Adrenal gland (tissue), 12 donors: ENCODE measurements around the gene EWSR1. TPM values are rescaled to one million over a fixed set of nuclear protein-coding genes. Genes with fewer than 3 reads are reported as not detected.
A peak's percentile ranks its signal among the peaks of the same experiment; 100 is the strongest.

Experiments
- DNase-seq, 7 donors: peaks; one replicate each; pipeline ENCODE4 v3.0.0-alpha.2; 2019 to 2020
- H3K27ac ChIP-seq, 5 donors: fragments of 200-600 bp; sonication (generic) in 4 of 5; 1 replicate in 3 of 5; 2 replicates in 2 of 5; pipeline versions ENCODE4 v1.5.1 to v1.8.0; 2016 to 2020; ENCODE audit warnings: mild to moderate bottlenecking in 1 of 5
- H3K27me3 ChIP-seq: fragments of 200-600 bp; 2 replicates; pipeline ENCODE4 v1.8.0; 2021
- H3K36me3 ChIP-seq, 2 donors: fragments of 200-600 bp; replicated peaks in 1 of 2; 1 replicate in 1 of 2; 2 replicates in 1 of 2; pipeline versions ENCODE4 v1.5.1 to v1.8.0; 2018 to 2022
- H3K4me1 ChIP-seq, 2 donors: fragments of 200-600 bp; replicated peaks in 1 of 2; 1 replicate in 1 of 2; 2 replicates in 1 of 2; pipeline versions ENCODE4 v1.5.1 to v1.8.0; 2018 to 2021
- H3K4me3 ChIP-seq, 4 donors: fragments of 200-600 bp; sonication (generic) in 3 of 4; one replicate each; pipeline ENCODE4 v1.5.1; 2016 to 2018
- H3K9me3 ChIP-seq, 3 donors: fragments of 200-600 bp; sonication (generic) in 1 of 3; replicated peaks in 1 of 3; 1 replicate in 2 of 3; 2 replicates in 1 of 3; pipeline versions ENCODE4 v1.5.1 to v1.8.0; 2016 to 2021
- CTCF ChIP-seq, 6 experiments: fragments of 450-650 bp in 4 of 6; fragments of 200-600 bp in 2 of 6; sonication (generic) in 1 of 6; IDR thresholded peaks; 1 replicate in 5 of 6; 2 replicates in 1 of 6; pipeline versions ENCODE4 v1.5.1 to v1.8.0; 2016 to 2021; ENCODE audit warnings: antibody characterized with exemption in 6 of 6, mild to moderate bottlenecking in 2 of 6, moderate library complexity in 1 of 6
- POLR2A ChIP-seq, 2 donors: fragments of 450-650 bp; IDR thresholded peaks; one replicate each; pipeline ENCODE4 v1.6.1; 2017; ENCODE audit warnings: antibody characterized with exemption in 2 of 2, mild to moderate bottlenecking in 2 of 2, moderate library complexity in 1 of 2
- WGBS, 4 donors: extraction: QIAGEN DNeasy Blood & Tissue Kit in 2 of 4; methylation state at CpG; one replicate each; pipeline versions ENCODE4 v1.1.5 to v1.1.7; 2013 to 2017; 5-methylcytosine and 5-hydroxymethylcytosine counted together
- intact Hi-C, 2 donors: fragments of 100-400 bp; cut with DNase I; formaldehyde crosslinking; loops; one replicate each; pipeline versions ENCODE4 v1.14.1 to v1.15.0; 2022 to 2023
- polyA plus RNA-seq, 3 donors: library from polyadenylated mRNA; stranded (reverse); fragments of 200-250 nt in 2 of 3; fragments of 350-450 nt in 1 of 3; fragmentation: Illumina TruSeq in 1 of 3; extraction: RNeasy Lipid Tissue Mini Kit (QIAGEN cat#74804) in 1 of 3; gene quantifications; one replicate each; pipeline ENCODE4 v1.2.3, GENCODE V29; 2013 to 2014
- total RNA-seq, 9 donors: library from RNA; depleted of rRNA in 4 of 9; stranded (reverse); fragments of >200 nt in 4 of 9; fragments of 120-200 nt in 1 of 9; fragmentation: NEBNext Ultra II Directional in 1 of 9; extraction: Animal tissue kit (Norgen Biotek cat#: 25700) in 1 of 9; gene quantifications; one replicate each; pipeline versions ENCODE4 v1.1.0 to v1.2.4, GENCODE V29; 2013 to 2023
- donor health status: healthy with polysubstance abuse.
- donor health status: Bipolar disorder and iron deficiency.
- donor health status: DM: yes; HTN: yes; CAD: no.
- donor health status: DM: no; HTN: no; CAD: no.
- donor health status: DM: no; HTN: no; CAD: no.
- donor health status: DM: yes; HTN: yes; CAD: no.

EWSR1 gene
- total and polyA plus RNA-seq, 12 donors, result 152 to 351 (median 216) TPM

GRCh38 chr22:29269230-29269604 is 1.1 kb downstream of the EWSR1 start:
- TF ChIP-seq CTCF (IDR thresholded peaks at IDR 0.05) (no peak), POLR2A (IDR thresholded peaks at IDR 0.05) (no peak)
- Histone ChIP-seq H3K9me3 (no peaks in the 10 kb centered on the region), H3K27ac (peak overlapping the region; percentile 99 to 100 (median 100)), H3K36me3 (peaks cover 0 to 44% of the 10 kb centered on the region in 2 donors), H3K4me3 (peak overlapping the region; percentile 72 to 99 (median 90)), H3K27me3 (no peaks in the 10 kb centered on the region), H3K4me1 (peaks cover 60 to 62% of the 10 kb centered on the region in 2 donors)
- intact Hi-C loops, result no loop called here
- DNase-seq, result peak in 1 of 7 donors; percentile 61
- whole genome bisulfite sequencing, 4 donors, result 0 to 2% (median 0%) methylated on average over 14 of the region's 14 CpGs

GRCh38 chr22:29269731-29270474 is 1.8 kb downstream of the EWSR1 start:
- peak overlapping the region in 3 of 4 donors; percentile 72 to 99 (median 94) for H3K4me3 ChIP-seq
- intact Hi-C loops, result no loop called here
- WGBS, 4 donors, result 5 to 9% (median 7%) methylated on average over 13 of the region's 13 CpGs
- peaks cover 0 to 44% of the 10 kb centered on the region in 2 donors for H3K36me3 ChIP-seq
- no peaks in the 10 kb centered on the region for H3K27me3 ChIP-seq
- TF ChIP-seq POLR2A (IDR thresholded peaks at IDR 0.05) (no peak), CTCF (IDR thresholded peaks at IDR 0.05) (no peak)
- peaks cover 64 to 69% of the 10 kb centered on the region in 2 donors for H3K4me1 ChIP-seq
- no peaks in the 10 kb centered on the region for H3K9me3 ChIP-seq
- H3K27ac ChIP-seq, result peak overlapping the region; percentile 47 to 100 (median 100)
- DNase-seq, result peak in 1 of 7 donors; percentile 54

GRCh38 chr22:29270475-29271271 is 2.6 kb downstream of the EWSR1 start:
- Histone ChIP-seq H3K27ac (peak overlapping the region; percentile 47 to 100 (median 100)), H3K4me1 (peaks cover 69 to 74% of the 10 kb centered on the region in 2 donors), H3K9me3 (no peaks in the 10 kb centered on the region), H3K4me3 (peak overlapping the region in 2 of 4 donors; percentile 94 to 99), H3K36me3 (peaks cover 0 to 43% of the 10 kb centered on the region in 2 donors), H3K27me3 (no peaks in the 10 kb centered on the region)
- DNase-seq, result peak in 3 of 7 donors; percentile 31 to 53 (median 50)
- WGBS, 4 donors, result 4 to 11% (median 9%) methylated on average over 9 of the region's 9 CpGs
- TF ChIP-seq CTCF (IDR thresholded peaks at IDR 0.05) (no peak), POLR2A (IDR thresholded peaks at IDR 0.05) (peak in 1 of 2 donors; percentile 63)
- intact Hi-C loops, result no loop called here

GRCh38 chr22:29272624-29273023 is 4.6 kb downstream of the EWSR1 start:
- peaks cover 68 to 74% of the 10 kb centered on the region in 2 donors for H3K4me1 ChIP-seq
- WGBS, 4 donors, result 65 to 92% (median 83%) methylated on average over 2 of the region's 2 CpGs
- intact Hi-C loops, result no loop called here
- no peaks in the 10 kb centered on the region for H3K9me3 ChIP-seq
- H3K4me3 ChIP-seq, result no peak overlapping the region
- H3K27ac ChIP-seq, result peak overlapping the region in 1 of 5 donors; percentile 100
- H3K36me3 ChIP-seq, result peaks cover 0 to 62% of the 10 kb centered on the region in 2 donors
- DNase-seq, result peak in 1 of 7 donors; percentile 49
- H3K27me3 ChIP-seq, result no peaks in the 10 kb centered on the region
- TF ChIP-seq CTCF (IDR thresholded peaks at IDR 0.05) (no peak), POLR2A (IDR thresholded peaks at IDR 0.05) (no peak)
